RCC 7860 (cell line): Measurements from ENCODE around the gene DVL1.

Experiments
- DNase-seq: peaks from one replicate; pipeline ENCODE4 v3.0.0-alpha.2; 2015; ENCODE audit warnings: low spot score
- FAIRE-seq: peaks from 2 replicates; lab custom pipeline; 2012; peaks lifted over from hg19 to GRCh38; lab: Jason Lieb, UNC

DVL1 gene

GRCh38 chr1:1302006-1302430, 47.2 kb downstream of the DVL1 start:
- DNase-seq, result no peak
- no peak for FAIRE-seq

- DNase-seq, result no peak
- FAIRE-seq, result no peak
Measured at GRCh38 chr1:1300352-1300739, 48.9 kb downstream of the DVL1 start.

- FAIRE-seq (no peak), DNase-seq (no peak)
Measured at GRCh38 chr1:1299686-1300351, 49.4 kb downstream of the DVL1 start.

- FAIRE-seq (no peak), DNase-seq (no peak)
Measured at GRCh38 chr1:1298861-1299685, 50.1 kb downstream of the DVL1 start.

- DNase-seq (no peak), FAIRE-seq (no peak)
Measured at GRCh38 chr1:1297802-1298424, 51.3 kb downstream of the DVL1 start.

GRCh38 chr1:1296070-1297061, 52.9 kb downstream of the DVL1 start:
- DNase-seq (no peak), FAIRE-seq (no peak)

GRCh38 chr1:1295154-1295923, 53.9 kb downstream of the DVL1 start:
- DNase-seq, result no peak
- no peak for FAIRE-seq

- DNase-seq (no peak), FAIRE-seq (no peak)
Measured at GRCh38 chr1:1294250-1294890, 54.8 kb downstream of the DVL1 start.

GRCh38 chr1:1293263-1294249, 55.7 kb downstream of the DVL1 start:
- no peak for FAIRE-seq

GRCh38 chr1:1292851-1293250, 56.4 kb downstream of the DVL1 start:
- DNase-seq (no peak), FAIRE-seq (no peak)

More at GRCh38 chr1:1293263-1294249, 55.7 kb downstream of the DVL1 start:
- DNase-seq, result no peak

- no peak for FAIRE-seq
- DNase-seq, result no peak
Measured at GRCh38 chr1:1292442-1292779, 56.8 kb downstream of the DVL1 start.

GRCh38 chr1:1291548-1292441, 57.4 kb downstream of the DVL1 start:
- FAIRE-seq (no peak), DNase-seq (peak; percentile 47)

GRCh38 chr1:1291023-1291528, 58.1 kb downstream of the DVL1 start:
- DNase-seq (no peak), FAIRE-seq (no peak)

GRCh38 chr1:1290238-1290731, 58.9 kb downstream of the DVL1 start:
- no peak for FAIRE-seq

GRCh38 chr1:1287288-1288110, 61.7 kb downstream of the DVL1 start:
- no peak for DNase-seq
- no peak for FAIRE-seq

More at GRCh38 chr1:1290238-1290731, 58.9 kb downstream of the DVL1 start:
- DNase-seq, result no peak
